HepG2 (cell line): ENCODE results near the gene GBA2. TPM values are rescaled to one million over a fixed set of nuclear protein-coding genes. Genes with fewer than 3 reads are reported as not detected.

Experiments
- ATAC-seq: fragments of 200-7000 bp; cut with Tn5 transposase; 3 replicates; pipeline ENCODE4 v1.9.1; 2020; ENCODE audit warnings: mild to moderate bottlenecking, moderate library complexity
- BruUV-seq: library from RNA; stranded (reverse); fragments of 400-500 nt; replicated peaks from 2 replicates; lab custom pipeline; 2021; lab: Mats Ljungman, UMichigan
- CTCF ChIA-PET: fragments of 300-600 bp; formaldehyde crosslinking; extraction: SDS; loops from one replicate; lab custom pipeline; 2021; ENCODE audit warnings: low total read pairs, inconsistent platforms, low intra/inter-chr PET ratio; lab: Yijun Ruan, JAX
- POLR2A ChIA-PET: fragments of 350-600 bp; sonication (Branson Sonifier 250); formaldehyde crosslinking; loops from one replicate; lab custom pipeline; 2020; ENCODE audit warnings: antibody characterized with exemption, inconsistent platforms; lab: Yijun Ruan, JAX
- DNase-seq: peaks from one replicate; pipeline ENCODE4 v3.0.0-alpha.2; 2015; ENCODE audit warnings: low spot score
- FAIRE-seq: peaks from 3 replicates; lab custom pipeline; 2011; peaks lifted over from hg19 to GRCh38; lab: Jason Lieb, UNC
- H2AFZ ChIP-seq: one replicate; pipeline ENCODE4 v1.6.1; 2011; ENCODE audit warnings: low read length, inconsistent platforms
- H3K27ac ChIP-seq: fragments of 300-600 bp; 3 replicates; pipeline ENCODE4 v1.8.0; 2011; ENCODE audit warnings: mixed run types, mild to moderate bottlenecking, mixed read lengths, low read length, inconsistent platforms; ENCODE audit not compliant: insufficient read depth; ENCODE audit errors: extremely low read length
- H3K27me3 ChIP-seq, 2 experiments: fragments of 200-600 bp in 1 of 2; 2 replicates in 1 of 2; 3 replicates in 1 of 2; pipeline versions ENCODE4 v1.6.0 to v1.8.0; 2011; ENCODE audit warnings: low read length in 2 of 2, mild to moderate bottlenecking in 2 of 2, moderate library complexity in 2 of 2, inconsistent platforms in 1 of 2; ENCODE audit not compliant: insufficient read depth in 2 of 2, control insufficient read depth in 1 of 2
- H3K36me3 ChIP-seq, 2 experiments: fragments of 200-600 bp in 1 of 2; replicated peaks in 1 of 2; 2 replicates in 1 of 2; 3 replicates in 1 of 2; pipeline versions ENCODE4 v1.5.1 to v1.8.0; 2011; ENCODE audit warnings: low read length in 2 of 2, inconsistent platforms in 1 of 2; ENCODE audit not compliant: insufficient read depth in 2 of 2, control insufficient read depth in 1 of 2
- H3K4me1 ChIP-seq: 2 replicates; pipeline ENCODE4 v1.5.1; 2012; ENCODE audit warnings: low read length, inconsistent platforms; ENCODE audit not compliant: insufficient read depth
- H3K4me2 ChIP-seq: 2 replicates; pipeline ENCODE4 v1.6.0; 2011; ENCODE audit warnings: low read depth, low read length, inconsistent platforms
- H3K4me3 ChIP-seq, 3 experiments: fragments of 200-600 bp in 1 of 3; sonication (generic), shearing (Covaris generic) in 1 of 3; replicated peaks in 1 of 3; 2 replicates each; pipeline ENCODE4 v1.5.1; 2011 to 2016; ENCODE audit warnings: low read length in 3 of 3, inconsistent platforms in 2 of 3, low read depth in 2 of 3, mild to moderate bottlenecking in 2 of 3, control low read depth in 1 of 3, mixed read lengths in 1 of 3; ENCODE audit not compliant: insufficient read depth in 1 of 3
- H3K79me2 ChIP-seq: one replicate; pipeline ENCODE4 v1.6.1; 2011; ENCODE audit warnings: low read length, inconsistent platforms; ENCODE audit not compliant: insufficient read depth
- H3K9ac ChIP-seq: 2 replicates; pipeline ENCODE4 v1.6.0; 2011; ENCODE audit warnings: mild to moderate bottlenecking, low read depth, low read length, inconsistent platforms; ENCODE audit not compliant: insufficient read depth
- H3K9me3 ChIP-seq: 2 replicates; pipeline ENCODE4 v1.5.1; 2012; ENCODE audit warnings: mild to moderate bottlenecking, low read length
- H4K20me1 ChIP-seq: 2 replicates; pipeline ENCODE4 v1.6.0; 2011; ENCODE audit warnings: inconsistent platforms, mild to moderate bottlenecking, low read length, moderate library complexity; ENCODE audit not compliant: insufficient read depth
- ADNP ChIP-seq: sonication (generic); formaldehyde crosslinking; IDR thresholded peaks from 2 replicates; pipeline ENCODE4 v1.4.0; 2020; ENCODE audit warnings: missing genetic modification reagents
- CAMTA2 ChIP-seq: sonication (generic); formaldehyde crosslinking; IDR thresholded peaks from 2 replicates; pipeline ENCODE4 v1.4.0; 2020; ENCODE audit warnings: mild to moderate bottlenecking, missing genetic modification reagents, borderline replicate concordance
- ELF1 ChIP-seq: sonication (generic); formaldehyde crosslinking; IDR thresholded peaks from 2 replicates; pipeline ENCODE4 v1.4.0; 2020; ENCODE audit warnings: missing genetic modification reagents
- LCORL ChIP-seq, 2 experiments: fragments of 450-650 bp in 1 of 2; sonication (generic) in 1 of 2; formaldehyde crosslinking in 1 of 2; IDR thresholded peaks; 2 replicates each; pipeline versions ENCODE4 v1.5.0 to v1.6.1; 2017 to 2020; ENCODE audit warnings: antibody characterized with exemption in 1 of 2, missing genetic modification reagents in 1 of 2
- MXI1 ChIP-seq: IDR thresholded peaks from 3 replicates; pipeline ENCODE4 v1.6.1; 2012; ENCODE audit warnings: low read depth, low read length, inconsistent platforms, borderline replicate concordance
- NBN ChIP-seq: fragments of 450-650 bp; conservative IDR thresholded peaks from 2 replicates; pipeline ENCODE4 v1.6.1; 2017
- NFE2L1 ChIP-seq: sonication (generic); formaldehyde crosslinking; IDR thresholded peaks from 2 replicates; pipeline ENCODE4 v1.4.0; 2020; ENCODE audit warnings: missing genetic modification reagents, mild to moderate bottlenecking, borderline replicate concordance
- SALL1 ChIP-seq: sonication (generic); formaldehyde crosslinking; IDR thresholded peaks from 2 replicates; pipeline ENCODE4 v1.8.0; 2022; ENCODE audit warnings: mild to moderate bottlenecking, missing genetic modification reagents
- ZMAT3 ChIP-seq: sonication (generic); formaldehyde crosslinking; conservative IDR thresholded peaks from 2 replicates; pipeline ENCODE4 v1.7.0; 2021; ENCODE audit warnings: missing genetic modification reagents
- ZNF180 ChIP-seq: sonication (generic); formaldehyde crosslinking; IDR thresholded peaks from 2 replicates; pipeline ENCODE4 v1.4.0; 2020; ENCODE audit warnings: low read depth, missing genetic modification reagents, borderline replicate concordance
- ZNF775 ChIP-seq: sonication (generic); formaldehyde crosslinking; IDR thresholded peaks from 2 replicates; pipeline ENCODE4 v1.4.0; 2020; ENCODE audit warnings: missing genetic modification reagents, mild to moderate bottlenecking, moderate library complexity, borderline replicate concordance
- ZNF781 ChIP-seq: sonication (generic); formaldehyde crosslinking; IDR thresholded peaks from 2 replicates; pipeline ENCODE4 v1.5.1; 2020; ENCODE audit warnings: borderline replicate concordance, mild to moderate bottlenecking, missing genetic modification reagents; ENCODE audit errors: not compliant biosample characterization
- ZNF883 ChIP-seq: sonication (generic); formaldehyde crosslinking; IDR thresholded peaks from 2 replicates; pipeline ENCODE4 v1.5.1; 2020; ENCODE audit warnings: mild to moderate bottlenecking, missing genetic modification reagents; ENCODE audit errors: not compliant biosample characterization
- WGBS: methylation state at CpG from one replicate; pipeline ENCODE4 v1.1.6; 2017; ENCODE audit warnings: low lambda C conversion rate; 5-methylcytosine and 5-hydroxymethylcytosine counted together
- in situ Hi-C: cut with HindIII; loops from 2 replicates; pipeline ENCODE4 v1.10.0; 2017; ENCODE audit warnings: low pct_unique_long_range_greater_than_20kb; ENCODE audit not compliant: extremely low pct_ligation_motif_present
- intact Hi-C: fragments of 100-400 bp; cut with micrococcal nuclease; formaldehyde crosslinking; loops from one replicate; pipeline ENCODE4 v1.10.0; 2022; ENCODE audit not compliant: unreplicated experiment
- polyA plus RNA-seq, 8 experiments: library from polyadenylated mRNA; depleted of rRNA in 3 of 8; stranded (reverse) in 7 of 8; unstranded in 1 of 8; fragments of >200 nt; fragmentation: Illumina TruSeq in 4 of 8; extraction: Trizol in 4 of 8; gene quantifications; 2 replicates each; pipeline versions ENCODE4 v1.2.1 to v1.2.3, GENCODE V29; 2011 to 2016; ENCODE audit warnings: low read depth in 4 of 8, missing spikeins in 1 of 8, mixed read lengths in 1 of 8; ENCODE audit not compliant: insufficient read depth in 1 of 8
- total RNA-seq, 5 experiments: library from RNA; depleted of rRNA; stranded (reverse); fragments of >200 nt; fragmentation: Illumina TruSeq; extraction: Trizol; gene quantifications; 2 replicates each; pipeline ENCODE4 v1.2.3, GENCODE V29; 2016; ENCODE audit warnings: low read depth in 1 of 5
- TF ChIP-seq, protein P1 (sequence below), 2 experiments: fragments of 450-650 bp in 1 of 2; sonication (generic) in 1 of 2; formaldehyde crosslinking; IDR thresholded peaks; 2 replicates each; pipeline versions ENCODE4 v1.5.0 to v1.8.0; 2020 to 2022; ENCODE audit warnings: mild to moderate bottlenecking in 1 of 2, missing genetic modification reagents in 1 of 2
- TF ChIP-seq, protein P2 (sequence below): fragments of 450-650 bp; IDR thresholded peaks from 2 replicates; pipeline ENCODE4 v1.6.1; 2017; ENCODE audit warnings: mild to moderate bottlenecking
- TF ChIP-seq, protein P3 (sequence below): sonication (generic); formaldehyde crosslinking; IDR thresholded peaks from 2 replicates; pipeline ENCODE4 v1.8.0; 2022; ENCODE audit warnings: mild to moderate bottlenecking, missing genetic modification reagents; ENCODE audit not compliant: insufficient replicate concordance

The GBA2 gene
- total and polyA plus RNA-seq, 2 of the 13 experiments (the other 11 are each of a cell fraction or from before 2014, with no cell fraction given) = 37.5 to 86.1 TPM

DNA sequence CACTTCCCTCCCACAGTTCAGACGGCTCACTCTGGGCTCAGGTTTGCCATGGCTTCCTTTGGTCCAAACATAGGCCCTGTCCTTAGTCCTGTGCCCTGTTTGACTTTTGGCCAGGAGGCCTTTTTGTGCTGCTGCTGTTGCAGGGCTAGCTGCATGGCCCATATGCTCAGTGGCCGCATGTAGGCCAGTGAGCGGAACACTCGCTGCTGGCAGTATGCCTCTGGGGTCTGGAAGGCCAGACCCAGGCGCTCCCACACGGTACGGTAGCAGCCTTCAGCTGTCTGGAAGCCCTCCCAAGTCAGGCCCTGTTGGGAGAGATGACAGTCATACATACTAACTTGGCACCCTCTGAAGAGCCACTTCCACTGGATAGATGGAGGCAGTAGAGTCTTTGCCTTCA, 11.9 kb downstream of the GBA2 start (continued):
- TF ChIP-seq, protein P1, sequence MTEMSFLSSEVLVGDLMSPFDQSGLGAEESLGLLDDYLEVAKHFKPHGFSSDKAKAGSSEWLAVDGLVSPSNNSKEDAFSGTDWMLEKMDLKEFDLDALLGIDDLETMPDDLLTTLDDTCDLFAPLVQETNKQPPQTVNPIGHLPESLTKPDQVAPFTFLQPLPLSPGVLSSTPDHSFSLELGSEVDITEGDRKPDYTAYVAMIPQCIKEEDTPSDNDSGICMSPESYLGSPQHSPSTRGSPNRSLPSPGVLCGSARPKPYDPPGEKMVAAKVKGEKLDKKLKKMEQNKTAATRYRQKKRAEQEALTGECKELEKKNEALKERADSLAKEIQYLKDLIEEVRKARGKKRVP (CRISPR knock-in tag; IDR thresholded peaks at IDR 0.05) = no peak
- TF ChIP-seq, all 625 proteins: peak for 0

DNA sequence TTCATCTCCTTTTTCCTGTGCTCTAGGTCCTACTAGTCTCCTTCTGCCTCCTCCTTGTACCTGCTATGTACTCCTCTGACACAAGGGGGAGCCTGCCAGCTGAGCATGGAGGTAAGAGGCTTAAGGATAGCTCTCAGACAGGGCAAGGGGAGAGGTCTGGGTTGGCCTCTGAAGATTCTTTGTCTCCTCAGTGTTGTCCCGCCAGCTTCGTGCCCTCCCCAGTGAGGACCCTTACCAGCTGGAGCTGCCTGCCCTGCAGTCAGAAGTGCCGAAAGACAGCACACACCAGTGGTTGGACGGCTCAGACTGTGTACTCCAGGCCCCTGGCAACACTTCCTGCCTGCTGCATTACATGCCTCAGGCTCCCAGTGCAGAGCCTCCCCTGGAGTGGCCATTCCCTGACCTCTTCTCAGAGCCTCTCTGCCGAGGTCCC, 12.8 kb downstream of the GBA2 start:
- FAIRE-seq = peak; percentile 73
- Histone ChIP-seq H3K4me1 (peaks cover 13% of the 10 kb centered on the region), H3K27me3 (no peaks in the 10 kb centered on the region; a peak in 1 of 5 replicates), H3K4me3 (no peak overlapping the region), H3K4me2 (no peak overlapping the region), H3K27ac (peak overlapping the region; percentile 3), H3K9me3 (no peaks in the 10 kb centered on the region), H3K79me2 (peaks cover 17% of the 10 kb centered on the region), H3K36me3 (peaks cover 41 to 71% of the 10 kb centered on the region in 2 experiments), H3K9ac (no peak overlapping the region), H4K20me1 (no peaks in the 10 kb centered on the region; the same call in 1 of the 2 replicates), H2AFZ (no peak overlapping the region)
- no TSS peak for BruUV-seq
- ATAC-seq = peak; percentile 29
- peak; percentile 73 for DNase-seq
- intact Hi-C loops (loop anchor here (1.0 to 10.0 kb wide), 3 partner anchors 21 to 241 kb away; partner anchors contain the start of gene RUSC2), in situ Hi-C loops (no loop called here)
- ChIA-PET POLR2A (interaction anchor here (1.0 to 3.1 kb wide), 3 partner anchors 9 to 78 kb away, joined by 4 to 43 read pairs (median 7); partner anchors contain the start of genes GBA2, HINT2 and RGP1), CTCF (no interaction called here)
- WGBS = 91% methylated on average over 4 of the region's 5 CpGs
- no peak for TF ChIP-seq ADNP (CRISPR knock-in tag)
- no peak for TF ChIP-seq ZNF775
- no peak for TF ChIP-seq MXI1
- TF ChIP-seq ZNF180 (CRISPR knock-in tag) = no peak
- no peak for TF ChIP-seq LCORL (IDR thresholded peaks at IDR 0.05)
- TF ChIP-seq LCORL (CRISPR knock-in tag; IDR thresholded peaks at IDR 0.05) = no peak
- TF ChIP-seq ELF1 (CRISPR knock-in tag) = no peak
- TF ChIP-seq ZNF781 (CRISPR knock-in tag) = no peak
- no peak for TF ChIP-seq CAMTA2 (CRISPR knock-in tag)
- TF ChIP-seq, protein P2, sequence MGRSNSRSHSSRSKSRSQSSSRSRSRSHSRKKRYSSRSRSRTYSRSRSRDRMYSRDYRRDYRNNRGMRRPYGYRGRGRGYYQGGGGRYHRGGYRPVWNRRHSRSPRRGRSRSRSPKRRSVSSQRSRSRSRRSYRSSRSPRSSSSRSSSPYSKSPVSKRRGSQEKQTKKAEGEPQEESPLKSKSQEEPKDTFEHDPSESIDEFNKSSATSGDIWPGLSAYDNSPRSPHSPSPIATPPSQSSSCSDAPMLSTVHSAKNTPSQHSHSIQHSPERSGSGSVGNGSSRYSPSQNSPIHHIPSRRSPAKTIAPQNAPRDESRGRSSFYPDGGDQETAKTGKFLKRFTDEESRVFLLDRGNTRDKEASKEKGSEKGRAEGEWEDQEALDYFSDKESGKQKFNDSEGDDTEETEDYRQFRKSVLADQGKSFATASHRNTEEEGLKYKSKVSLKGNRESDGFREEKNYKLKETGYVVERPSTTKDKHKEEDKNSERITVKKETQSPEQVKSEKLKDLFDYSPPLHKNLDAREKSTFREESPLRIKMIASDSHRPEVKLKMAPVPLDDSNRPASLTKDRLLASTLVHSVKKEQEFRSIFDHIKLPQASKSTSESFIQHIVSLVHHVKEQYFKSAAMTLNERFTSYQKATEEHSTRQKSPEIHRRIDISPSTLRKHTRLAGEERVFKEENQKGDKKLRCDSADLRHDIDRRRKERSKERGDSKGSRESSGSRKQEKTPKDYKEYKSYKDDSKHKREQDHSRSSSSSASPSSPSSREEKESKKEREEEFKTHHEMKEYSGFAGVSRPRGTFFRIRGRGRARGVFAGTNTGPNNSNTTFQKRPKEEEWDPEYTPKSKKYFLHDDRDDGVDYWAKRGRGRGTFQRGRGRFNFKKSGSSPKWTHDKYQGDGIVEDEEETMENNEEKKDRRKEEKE = no peak
- no peak for TF ChIP-seq SALL1 (CRISPR knock-in tag)
- TF ChIP-seq NFE2L1 (CRISPR knock-in tag) = no peak
- TF ChIP-seq ZMAT3 = no peak
- TF ChIP-seq, protein P3, sequence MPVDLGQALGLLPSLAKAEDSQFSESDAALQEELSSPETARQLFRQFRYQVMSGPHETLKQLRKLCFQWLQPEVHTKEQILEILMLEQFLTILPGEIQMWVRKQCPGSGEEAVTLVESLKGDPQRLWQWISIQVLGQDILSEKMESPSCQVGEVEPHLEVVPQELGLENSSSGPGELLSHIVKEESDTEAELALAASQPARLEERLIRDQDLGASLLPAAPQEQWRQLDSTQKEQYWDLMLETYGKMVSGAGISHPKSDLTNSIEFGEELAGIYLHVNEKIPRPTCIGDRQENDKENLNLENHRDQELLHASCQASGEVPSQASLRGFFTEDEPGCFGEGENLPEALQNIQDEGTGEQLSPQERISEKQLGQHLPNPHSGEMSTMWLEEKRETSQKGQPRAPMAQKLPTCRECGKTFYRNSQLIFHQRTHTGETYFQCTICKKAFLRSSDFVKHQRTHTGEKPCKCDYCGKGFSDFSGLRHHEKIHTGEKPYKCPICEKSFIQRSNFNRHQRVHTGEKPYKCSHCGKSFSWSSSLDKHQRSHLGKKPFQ (CRISPR knock-in tag) = no peak
- TF ChIP-seq NBN = no peak
- TF ChIP-seq ZNF883 (CRISPR knock-in tag) = no peak
